ENCODE data around the gene NGDN.

The NGDN gene

DNA sequence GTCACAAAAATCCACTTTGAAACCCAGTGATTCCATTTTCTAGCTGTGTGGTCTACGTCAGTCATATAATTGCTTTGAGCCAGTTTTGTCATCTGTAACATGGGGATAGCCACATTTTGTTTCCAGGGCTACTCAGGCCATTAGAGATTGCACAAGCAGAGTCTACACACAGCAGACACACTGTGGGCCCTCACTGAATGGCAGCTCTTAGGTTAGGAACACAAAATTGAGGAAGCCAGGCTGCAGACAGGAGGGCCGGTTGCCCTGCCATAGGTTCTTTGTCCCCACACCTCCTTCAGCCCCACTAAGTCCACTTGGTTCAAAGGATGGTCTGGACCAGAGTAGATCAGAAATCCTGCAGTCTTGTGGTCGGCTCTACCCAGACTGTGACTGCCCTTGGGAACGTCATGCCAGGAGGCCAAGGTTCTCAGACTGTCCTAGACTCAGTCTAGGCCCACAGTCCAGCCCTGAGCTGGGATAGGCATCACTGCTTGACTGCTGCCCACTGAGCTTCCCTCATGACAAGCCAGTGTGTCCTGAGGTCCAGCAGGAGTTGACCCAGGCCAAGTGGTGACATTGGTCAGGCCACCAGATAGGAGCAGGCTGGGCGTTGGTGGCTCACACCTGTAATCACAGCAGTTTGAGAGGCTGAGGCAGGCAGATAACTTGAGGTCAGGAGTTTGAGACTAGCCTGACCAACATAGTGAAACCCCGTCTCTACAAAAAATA is 30.2 kb upstream of the NGDN start:
- no peak overlapping the region for H2AFZ ChIP-seq (ENCODE audit: low read length, unreplicated experiment)
- no peak overlapping the region for H3K27ac ChIP-seq (ENCODE audit: low read depth, low read length)
- H3K27me3 ChIP-seq (ENCODE audit: insufficient read depth, low read length), result peaks cover 64% of the 10 kb centered on the region
- no peak overlapping the region for H3K4me3 ChIP-seq (ENCODE audit: low read depth, low read length)
- no peaks in the 10 kb centered on the region for H3K79me2 ChIP-seq (ENCODE audit: control insufficient read depth, insufficient read depth, low read length, unreplicated experiment)
- no peaks in the 10 kb centered on the region for H3K4me1 ChIP-seq (ENCODE audit: control insufficient read depth, insufficient read depth, low read length, unreplicated experiment)
- H3K36me3 ChIP-seq (ENCODE audit: insufficient read depth, low read length), result no peaks in the 10 kb centered on the region

DNA sequence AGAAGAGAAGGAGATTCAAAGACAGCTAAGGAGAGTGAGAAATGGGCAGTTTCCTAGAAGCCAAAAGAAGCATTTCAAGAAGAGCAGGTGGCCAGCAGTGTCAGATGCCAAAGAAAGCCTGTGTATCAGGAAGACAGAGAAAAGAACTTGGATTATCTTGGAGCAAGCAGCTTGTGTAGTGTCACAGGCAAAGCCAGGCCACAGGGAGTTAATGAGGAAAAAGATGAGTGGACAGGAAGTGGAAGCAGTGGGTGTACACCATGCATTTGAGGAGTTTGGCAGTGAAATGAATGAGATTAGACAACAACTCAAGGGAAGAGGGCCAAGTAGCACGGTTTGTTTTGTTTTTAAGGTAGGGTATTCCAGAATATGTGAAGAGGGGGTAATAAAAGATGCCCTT is 28.4 kb upstream of the NGDN start:
- H3K27ac ChIP-seq (ENCODE audit: low read depth, low read length), result no peak overlapping the region
- no peaks in the 10 kb centered on the region for H3K79me2 ChIP-seq (ENCODE audit: control insufficient read depth, insufficient read depth, low read length, unreplicated experiment)
- H2AFZ ChIP-seq (ENCODE audit: low read length, unreplicated experiment), result no peak overlapping the region
- H3K4me1 ChIP-seq (ENCODE audit: control insufficient read depth, insufficient read depth, low read length, unreplicated experiment), result no peaks in the 10 kb centered on the region
- H3K36me3 ChIP-seq (ENCODE audit: insufficient read depth, low read length), result no peaks in the 10 kb centered on the region
- H3K27me3 ChIP-seq (ENCODE audit: insufficient read depth, low read length), result peaks cover 59% of the 10 kb centered on the region
- H3K4me3 ChIP-seq (ENCODE audit: low read depth, low read length), result no peak overlapping the region

DNA sequence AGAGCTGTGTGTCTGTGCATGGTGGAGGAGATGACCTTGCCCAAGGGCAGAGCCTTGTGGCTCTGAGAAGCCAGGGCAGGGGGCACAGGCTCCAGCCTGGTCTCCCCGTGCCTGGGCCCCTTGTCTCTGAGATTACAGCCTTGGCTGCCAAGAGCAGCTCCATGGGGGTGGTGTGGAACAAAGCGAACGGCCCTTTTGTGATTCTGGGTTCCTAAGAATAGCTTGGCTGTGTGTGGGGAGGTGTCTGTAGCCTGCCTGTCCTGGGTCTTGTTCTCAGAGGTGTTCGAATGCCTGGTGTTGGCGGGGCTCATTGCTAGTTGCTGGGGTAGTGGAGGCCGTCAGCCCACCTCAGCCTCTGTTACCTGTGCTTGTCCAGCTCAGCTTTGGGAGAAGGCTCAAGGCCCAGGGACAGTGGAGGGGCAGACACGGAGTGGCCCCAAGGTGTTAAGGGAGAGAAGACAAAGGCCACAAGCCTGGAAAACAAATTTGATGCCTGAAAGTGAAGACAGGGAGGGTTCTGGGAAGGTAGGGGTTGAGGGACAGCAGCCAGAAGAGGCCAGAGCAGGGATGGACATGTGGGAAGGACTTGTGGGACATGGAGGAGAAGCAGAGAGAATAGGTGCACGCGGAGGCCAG is 26.7 kb upstream of the NGDN start:
- no peak overlapping the region for H2AFZ ChIP-seq (ENCODE audit: low read length, unreplicated experiment)
- H3K4me1 ChIP-seq (ENCODE audit: control insufficient read depth, insufficient read depth, low read length, unreplicated experiment), result no peaks in the 10 kb centered on the region
- H3K27me3 ChIP-seq (ENCODE audit: insufficient read depth, low read length), result peaks cover 45% of the 10 kb centered on the region
- H3K27ac ChIP-seq (ENCODE audit: low read depth, low read length), result no peak overlapping the region
- no peaks in the 10 kb centered on the region for H3K79me2 ChIP-seq (ENCODE audit: control insufficient read depth, insufficient read depth, low read length, unreplicated experiment)
- H3K4me3 ChIP-seq (ENCODE audit: low read depth, low read length), result no peak overlapping the region
- no peaks in the 10 kb centered on the region for H3K36me3 ChIP-seq (ENCODE audit: insufficient read depth, low read length)

DNA sequence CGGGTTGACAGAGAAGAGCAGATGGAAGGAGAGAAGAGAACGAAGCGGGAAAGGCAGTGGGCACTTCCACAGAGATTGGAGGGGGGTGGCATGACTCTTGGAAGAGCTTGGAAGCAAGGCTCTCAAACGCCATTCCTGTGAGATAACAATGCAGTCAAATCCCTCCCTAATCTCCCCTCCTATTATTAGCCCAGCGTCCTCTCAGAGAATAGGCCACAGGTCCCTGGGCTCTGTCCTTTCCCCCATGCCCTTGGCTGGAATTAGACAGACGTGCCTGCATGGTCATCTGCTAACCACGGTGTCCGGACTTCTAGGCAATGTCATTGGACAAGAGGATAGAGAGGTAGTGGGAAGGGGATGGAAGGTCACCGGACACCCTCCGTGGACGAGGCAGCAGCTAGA is 26.1 kb upstream of the NGDN start:
- Histone ChIP-seq H2AFZ (ENCODE audit: low read length, unreplicated experiment) (no peak overlapping the region), H3K27me3 (ENCODE audit: insufficient read depth, low read length) (peaks cover 42% of the 10 kb centered on the region), H3K36me3 (ENCODE audit: insufficient read depth, low read length) (no peaks in the 10 kb centered on the region), H3K4me1 (ENCODE audit: control insufficient read depth, insufficient read depth, low read length, unreplicated experiment) (no peaks in the 10 kb centered on the region), H3K27ac (ENCODE audit: low read depth, low read length) (no peak overlapping the region), H3K4me3 (ENCODE audit: low read depth, low read length) (no peak overlapping the region), H3K79me2 (ENCODE audit: control insufficient read depth, insufficient read depth, low read length, unreplicated experiment) (no peaks in the 10 kb centered on the region)

DNA sequence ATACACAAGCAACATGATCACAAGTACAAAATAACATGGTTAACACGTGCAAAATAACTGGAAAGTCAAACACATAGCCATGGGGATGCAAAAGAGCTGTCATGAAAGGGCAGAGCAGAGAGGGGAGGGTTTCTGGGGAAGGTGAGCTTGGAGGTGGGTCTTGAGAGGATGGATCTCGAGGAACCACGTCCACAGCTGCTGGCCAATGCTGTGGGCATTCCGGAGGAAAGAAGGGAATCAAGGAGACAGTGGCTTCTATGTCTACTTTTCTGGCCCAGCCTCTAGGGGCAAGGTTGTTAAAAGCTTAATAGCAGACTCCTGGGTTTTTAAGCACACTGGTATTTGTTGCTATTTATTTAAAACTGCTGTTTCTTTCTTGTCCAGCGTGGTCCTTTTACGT is 25.6 kb upstream of the NGDN start:
- no peaks in the 10 kb centered on the region for H3K4me1 ChIP-seq (ENCODE audit: control insufficient read depth, insufficient read depth, low read length, unreplicated experiment)
- no peak overlapping the region for H3K27ac ChIP-seq (ENCODE audit: low read depth, low read length)
- H3K27me3 ChIP-seq (ENCODE audit: insufficient read depth, low read length), result peaks cover 47% of the 10 kb centered on the region
- H3K4me3 ChIP-seq (ENCODE audit: low read depth, low read length), result no peak overlapping the region
- H3K36me3 ChIP-seq (ENCODE audit: insufficient read depth, low read length), result no peaks in the 10 kb centered on the region
- no peak overlapping the region for H2AFZ ChIP-seq (ENCODE audit: low read length, unreplicated experiment)
- H3K79me2 ChIP-seq (ENCODE audit: control insufficient read depth, insufficient read depth, low read length, unreplicated experiment), result no peaks in the 10 kb centered on the region

DNA sequence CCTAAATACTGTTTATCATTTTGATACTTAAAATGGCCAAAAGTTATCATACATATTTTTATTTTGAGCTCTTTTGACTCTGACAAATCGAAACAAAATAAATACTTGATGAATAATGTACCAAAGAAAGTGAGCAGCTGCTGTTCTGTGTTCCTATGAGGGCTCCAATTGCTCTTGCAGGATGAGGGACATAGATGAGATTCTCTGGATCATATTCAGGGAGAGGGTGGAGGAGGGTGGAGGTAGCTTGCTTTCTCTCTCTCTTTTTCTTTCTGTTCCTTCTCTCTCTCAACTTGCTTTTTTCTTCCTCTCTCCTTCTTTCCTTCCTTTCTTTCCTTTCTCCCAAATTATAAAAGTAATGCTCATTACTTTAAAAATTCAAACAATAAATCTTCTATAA is 25.2 kb upstream of the NGDN start:
- peaks cover 51% of the 10 kb centered on the region for H3K27me3 ChIP-seq (ENCODE audit: insufficient read depth, low read length)
- H3K27ac ChIP-seq (ENCODE audit: low read depth, low read length), result no peak overlapping the region
- no peak overlapping the region for H2AFZ ChIP-seq (ENCODE audit: low read length, unreplicated experiment)

DNA sequence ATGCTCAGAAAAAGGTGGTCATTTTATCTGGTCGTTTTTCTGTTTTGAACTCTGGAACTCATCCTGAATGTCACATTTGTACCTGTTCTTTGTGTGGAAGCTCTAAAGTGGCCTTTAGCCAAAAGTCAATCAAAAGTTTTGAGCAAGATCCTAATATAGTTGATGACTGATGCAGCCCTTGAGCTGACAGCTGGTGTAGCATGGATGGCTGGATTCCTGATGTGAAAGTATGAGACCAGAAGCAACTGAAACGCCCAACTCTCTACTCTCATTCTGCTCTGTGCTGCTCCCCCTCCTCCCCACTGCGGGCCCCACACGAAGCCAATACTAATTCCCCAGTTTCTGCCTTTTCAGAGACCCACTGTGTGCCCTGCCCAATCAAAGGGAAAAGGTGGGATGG is 23.7 kb upstream of the NGDN start:
- Histone ChIP-seq H2AFZ (ENCODE audit: low read length, unreplicated experiment) (no peak overlapping the region), H3K36me3 (ENCODE audit: insufficient read depth, low read length) (no peaks in the 10 kb centered on the region), H3K4me1 (ENCODE audit: control insufficient read depth, insufficient read depth, low read length, unreplicated experiment) (no peaks in the 10 kb centered on the region), H3K79me2 (ENCODE audit: control insufficient read depth, insufficient read depth, low read length, unreplicated experiment) (no peaks in the 10 kb centered on the region), H3K4me3 (ENCODE audit: low read depth, low read length) (no peak overlapping the region), H3K27me3 (ENCODE audit: insufficient read depth, low read length) (peaks cover 58% of the 10 kb centered on the region), H3K27ac (ENCODE audit: low read depth, low read length) (no peak overlapping the region)

More for the DNA sequence above, 25.2 kb upstream of the NGDN start:
- H3K4me3 ChIP-seq (ENCODE audit: low read depth, low read length), result no peak overlapping the region
- no peaks in the 10 kb centered on the region for H3K4me1 ChIP-seq (ENCODE audit: control insufficient read depth, insufficient read depth, low read length, unreplicated experiment)
- H3K36me3 ChIP-seq (ENCODE audit: insufficient read depth, low read length), result no peaks in the 10 kb centered on the region
- no peaks in the 10 kb centered on the region for H3K79me2 ChIP-seq (ENCODE audit: control insufficient read depth, insufficient read depth, low read length, unreplicated experiment)

DNA sequence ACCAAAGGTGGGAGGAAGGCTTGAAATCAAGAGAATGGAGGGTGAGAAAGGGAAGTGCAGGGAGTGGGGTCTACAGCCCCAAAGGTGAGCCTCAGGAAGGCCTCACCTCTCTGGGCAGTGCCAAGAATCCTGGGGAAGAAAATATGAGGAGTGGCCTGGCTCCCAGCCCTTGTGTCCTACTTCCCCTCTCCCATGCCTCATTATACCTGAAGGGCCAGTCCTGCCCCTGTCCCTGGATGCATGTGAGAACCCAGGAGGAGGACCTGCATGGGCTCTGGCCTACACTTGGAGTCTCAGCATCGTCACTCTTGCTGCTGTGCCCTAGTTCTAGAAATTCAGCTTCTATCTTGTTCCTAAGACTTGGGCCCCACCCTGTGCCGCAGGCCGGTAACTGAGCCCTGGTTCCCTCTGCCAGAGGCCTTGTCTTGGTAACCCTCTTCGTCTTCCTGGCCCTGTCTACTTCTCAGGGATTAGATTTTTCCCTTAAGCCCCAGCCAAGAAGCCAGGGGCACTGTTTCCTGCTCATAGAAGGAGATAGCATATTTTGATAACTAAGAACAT is 23.1 kb upstream of the NGDN start:
- Histone ChIP-seq H3K27me3 (ENCODE audit: insufficient read depth, low read length) (peaks cover 64% of the 10 kb centered on the region), H3K4me3 (ENCODE audit: low read depth, low read length) (no peak overlapping the region), H3K4me1 (ENCODE audit: control insufficient read depth, insufficient read depth, low read length, unreplicated experiment) (no peaks in the 10 kb centered on the region), H3K27ac (ENCODE audit: low read depth, low read length) (no peak overlapping the region), H3K36me3 (ENCODE audit: insufficient read depth, low read length) (no peaks in the 10 kb centered on the region), H3K79me2 (ENCODE audit: control insufficient read depth, insufficient read depth, low read length, unreplicated experiment) (no peaks in the 10 kb centered on the region), H2AFZ (ENCODE audit: low read length, unreplicated experiment) (no peak overlapping the region)

DNA sequence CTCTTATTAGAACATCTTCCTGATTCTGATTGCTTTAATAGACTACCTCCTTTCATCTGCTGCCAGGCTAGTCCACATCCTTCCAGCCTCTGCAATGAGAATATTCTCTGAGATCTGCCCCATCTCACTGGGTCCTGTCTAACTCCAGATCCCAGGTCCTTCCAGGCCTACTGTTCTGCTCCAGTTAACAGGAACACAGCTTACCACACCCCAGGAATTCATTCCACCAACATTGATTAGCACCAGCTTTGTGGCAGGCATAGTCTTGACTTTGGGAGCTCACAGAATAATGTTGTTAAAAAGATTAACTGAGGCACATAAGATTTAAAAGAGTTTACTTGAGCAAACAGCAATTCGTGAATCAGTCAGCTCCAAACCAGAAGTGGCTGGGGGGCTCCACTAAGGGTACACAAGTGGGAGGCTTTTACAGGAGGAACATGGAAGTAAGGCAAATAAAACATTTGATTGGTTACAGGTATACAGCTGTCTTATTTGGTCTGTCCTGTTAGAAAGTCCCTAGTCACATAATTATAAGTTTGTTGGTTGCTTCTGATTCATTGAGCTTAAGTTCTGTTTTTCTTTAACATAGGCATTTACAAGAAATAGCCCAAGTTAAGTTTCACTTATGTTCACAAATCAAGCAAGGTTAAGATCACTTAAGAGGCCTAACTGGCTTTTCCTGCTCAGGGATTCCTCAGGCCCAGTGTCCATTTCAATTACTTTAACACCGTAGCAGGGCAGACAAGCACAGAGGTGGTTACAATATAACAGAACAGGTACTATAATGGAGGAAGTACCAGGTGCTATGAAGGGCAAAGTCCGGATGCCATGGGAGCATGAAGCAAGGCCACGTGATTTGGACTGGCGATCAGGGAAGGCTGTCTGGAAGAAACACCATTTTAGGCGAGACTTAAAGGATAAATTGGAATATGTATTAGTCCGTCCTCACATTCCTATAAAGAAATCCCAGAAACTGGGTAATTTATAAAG is 21.8 kb upstream of the NGDN start:
- Histone ChIP-seq H3K4me1 (ENCODE audit: control insufficient read depth, insufficient read depth, low read length, unreplicated experiment) (no peaks in the 10 kb centered on the region), H3K27me3 (ENCODE audit: insufficient read depth, low read length) (peaks cover 67% of the 10 kb centered on the region), H3K79me2 (ENCODE audit: control insufficient read depth, insufficient read depth, low read length, unreplicated experiment) (no peaks in the 10 kb centered on the region), H3K27ac (ENCODE audit: low read depth, low read length) (no peak overlapping the region), H3K36me3 (ENCODE audit: insufficient read depth, low read length) (no peaks in the 10 kb centered on the region), H2AFZ (ENCODE audit: low read length, unreplicated experiment) (no peak overlapping the region), H3K4me3 (ENCODE audit: low read depth, low read length) (no peak overlapping the region)

DNA sequence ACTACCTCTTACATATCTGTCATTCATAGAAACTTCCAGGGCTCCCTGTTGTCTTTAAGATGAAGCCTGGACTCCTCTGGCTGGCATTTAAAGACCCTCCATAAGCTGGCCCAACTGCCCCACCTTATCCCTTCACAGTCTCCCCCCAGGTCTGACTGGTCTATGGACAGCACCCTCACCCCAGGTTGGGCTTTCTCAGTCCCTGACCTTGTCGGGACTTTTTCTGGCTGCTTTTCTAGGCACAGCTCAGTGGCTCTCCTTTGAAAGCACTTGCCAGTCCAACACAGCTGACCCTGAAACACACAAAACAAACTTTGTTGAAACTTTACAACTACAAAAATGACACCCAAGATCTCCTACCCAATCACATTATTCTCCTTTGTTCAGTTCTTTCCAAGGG is 20.2 kb upstream of the NGDN start:
- no peak overlapping the region for H2AFZ ChIP-seq (ENCODE audit: low read length, unreplicated experiment)
- no peaks in the 10 kb centered on the region for H3K79me2 ChIP-seq (ENCODE audit: control insufficient read depth, insufficient read depth, low read length, unreplicated experiment)
- no peaks in the 10 kb centered on the region for H3K4me1 ChIP-seq (ENCODE audit: control insufficient read depth, insufficient read depth, low read length, unreplicated experiment)
- H3K27me3 ChIP-seq (ENCODE audit: insufficient read depth, low read length), result peaks cover 66% of the 10 kb centered on the region
- H3K27ac ChIP-seq (ENCODE audit: low read depth, low read length), result no peak overlapping the region
- no peak overlapping the region for H3K4me3 ChIP-seq (ENCODE audit: low read depth, low read length)
- no peaks in the 10 kb centered on the region for H3K36me3 ChIP-seq (ENCODE audit: insufficient read depth, low read length)
